ENCODE results near the gene KLHL17. TPM values are rescaled to one million over a fixed set of nuclear protein-coding genes. Genes with fewer than 3 reads are reported as not detected.

KLHL17 gene
- total RNA-seq, 1 experiment from 2014 or later = 27.8 TPM

GRCh38 chr1:999725-1000356, 39.5 kb downstream of the KLHL17 start, which contains the start of gene HES4:
HES4 (minus strand) TSS chr1:1000097; CDS start chr1:999973, 124 bp downstream.
- Mint-ChIP-seq H3K27ac (ENCODE audit: unreplicated experiment) (peak within 1 kb of the TSS; percentile 95), H3K4me1 (ENCODE audit: low read depth, unreplicated experiment) (peaks cover 13% of the 10 kb centered on the region), H3K9me3 (ENCODE audit: low read depth, unreplicated experiment) (no peaks in the 10 kb centered on the region), H3K27me3 (ENCODE audit: unreplicated experiment) (no peaks in the 10 kb centered on the region), H3K4me3 (ENCODE audit: low read depth, unreplicated experiment) (peak within 1 kb of the TSS; percentile 79), H3K36me3 (ENCODE audit: insufficient read depth, unreplicated experiment) (peaks cover 63% of the 10 kb centered on the region)
- no TSS peak for BruUV-seq (replicated peaks)
- CTCF ChIA-PET = no interaction called here
- intact Hi-C loops (cut with micrococcal nuclease; ENCODE audit: unreplicated experiment) = no loop called here
- DNase-seq = peak; percentile 91
- no peak for TF ChIP-seq CTCF (IDR thresholded peaks at IDR 0.05; ENCODE audit: unreplicated experiment)

- Mint-ChIP-seq H3K4me3 (ENCODE audit: low read depth, unreplicated experiment) (peak overlapping the region; percentile 79), H3K9me3 (ENCODE audit: low read depth, unreplicated experiment) (no peaks in the 10 kb centered on the region), H3K36me3 (ENCODE audit: insufficient read depth, unreplicated experiment) (peaks cover 66% of the 10 kb centered on the region), H3K27ac (ENCODE audit: unreplicated experiment) (peak overlapping the region; percentile 95), H3K27me3 (ENCODE audit: unreplicated experiment) (no peaks in the 10 kb centered on the region), H3K4me1 (ENCODE audit: low read depth, unreplicated experiment) (peaks cover 19% of the 10 kb centered on the region)
- CTCF ChIA-PET = no interaction called here
- no TSS peak for BruUV-seq (replicated peaks)
- peak; percentile 88 for DNase-seq
- intact Hi-C loops (cut with micrococcal nuclease; ENCODE audit: unreplicated experiment) = no loop called here
- TF ChIP-seq CTCF (IDR thresholded peaks at IDR 0.05; ENCODE audit: unreplicated experiment) = no peak
Measured at GRCh38 chr1:1000357-1001056, 40.1 kb downstream of the KLHL17 start.

DNA sequence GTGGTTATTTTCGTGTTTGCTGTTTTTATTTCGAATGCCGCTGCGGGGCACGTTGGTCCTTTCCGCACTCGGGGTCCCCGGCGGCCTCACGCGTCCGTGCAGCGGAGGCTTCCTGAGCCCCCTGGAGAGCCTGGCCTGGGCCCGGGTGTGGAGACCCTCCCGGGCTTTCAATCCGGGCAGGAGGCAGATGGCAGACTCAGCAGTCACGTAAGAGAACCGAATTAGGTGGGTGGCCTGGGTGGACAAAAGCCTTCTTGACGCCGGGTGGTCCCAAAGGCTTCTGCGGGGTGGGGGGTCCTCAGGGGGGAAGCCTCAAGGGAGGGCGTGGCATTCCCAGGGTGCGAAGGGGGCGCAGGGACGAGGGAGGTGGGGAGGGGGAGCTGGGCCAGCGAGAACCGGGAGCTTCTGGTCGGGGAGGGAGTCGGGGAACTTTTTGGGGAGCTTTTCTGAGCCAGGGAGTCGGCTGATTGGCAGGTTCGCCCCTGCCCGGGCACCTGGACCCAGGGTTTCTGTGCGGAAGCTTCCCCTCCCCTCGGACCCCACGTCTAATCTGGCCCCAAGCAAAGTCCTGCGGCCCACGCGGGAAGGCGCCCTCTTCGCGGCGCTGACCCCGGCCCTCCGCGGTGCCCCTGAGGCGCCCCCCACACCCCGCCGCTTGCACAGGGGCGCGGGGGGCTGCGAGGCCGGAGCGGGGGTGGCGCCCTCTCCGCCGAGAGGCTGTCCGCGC, 40.8 kb downstream of the KLHL17 start:
- CTCF ChIA-PET = no interaction called here
- H3K4me3 Mint-ChIP-seq (ENCODE audit: low read depth, unreplicated experiment) = peak overlapping the region; percentile 79
- peaks cover 62% of the 10 kb centered on the region for H3K36me3 Mint-ChIP-seq (ENCODE audit: insufficient read depth, unreplicated experiment)
- TF ChIP-seq CTCF (IDR thresholded peaks at IDR 0.05; ENCODE audit: unreplicated experiment) = no peak
- H3K27me3 Mint-ChIP-seq (ENCODE audit: unreplicated experiment) = no peaks in the 10 kb centered on the region
- peak overlapping the region; percentile 95 for H3K27ac Mint-ChIP-seq (ENCODE audit: unreplicated experiment)
- TSS peak; percentile 51 for BruUV-seq (replicated peaks)
- peaks cover 15% of the 10 kb centered on the region for H3K4me1 Mint-ChIP-seq (ENCODE audit: low read depth, unreplicated experiment)
- DNase-seq = no peak
- H3K9me3 Mint-ChIP-seq (ENCODE audit: low read depth, unreplicated experiment) = no peaks in the 10 kb centered on the region
- intact Hi-C loops (cut with micrococcal nuclease; ENCODE audit: unreplicated experiment) = no loop called here

- no TSS peak for BruUV-seq (replicated peaks)
- no peak for DNase-seq
- no peaks in the 10 kb centered on the region for H3K27me3 Mint-ChIP-seq (ENCODE audit: unreplicated experiment)
- H3K4me3 Mint-ChIP-seq (ENCODE audit: low read depth, unreplicated experiment) = no peak overlapping the region
- H3K9me3 Mint-ChIP-seq (ENCODE audit: low read depth, unreplicated experiment) = no peaks in the 10 kb centered on the region
- no peak overlapping the region for H3K27ac Mint-ChIP-seq (ENCODE audit: unreplicated experiment)
- intact Hi-C loops (cut with micrococcal nuclease; ENCODE audit: unreplicated experiment) = no loop called here
- TF ChIP-seq CTCF (IDR thresholded peaks at IDR 0.05; ENCODE audit: unreplicated experiment) = no peak
- peaks cover 49% of the 10 kb centered on the region for H3K36me3 Mint-ChIP-seq (ENCODE audit: insufficient read depth, unreplicated experiment)
- CTCF ChIA-PET = no interaction called here
- H3K4me1 Mint-ChIP-seq (ENCODE audit: low read depth, unreplicated experiment) = peaks cover 22% of the 10 kb centered on the region
Measured at GRCh38 chr1:1003618-1004419, 43.4 kb downstream of the KLHL17 start.
